Hepatocyte (in vitro differentiated cells): Measurements from ENCODE around the gene XIRP1. TPM values are rescaled to one million over a fixed set of nuclear protein-coding genes. Genes with fewer than 3 reads are reported as not detected.

Source experiments
- DNase-seq: peaks from one replicate; pipeline ENCODE4 v3.0.0-alpha.2; 2016; ENCODE audit warnings: low spot score
- H2AFZ ChIP-seq: fragments of 200-600 bp; sonication (generic); 2 replicates; pipeline ENCODE4 v1.6.0; 2016; ENCODE audit warnings: antibody characterized with exemption, mild to moderate bottlenecking
- H3K27ac ChIP-seq: fragments of 200-600 bp; sonication (generic); 2 replicates; pipeline ENCODE4 v1.5.1; 2016; ENCODE audit warnings: mild to moderate bottlenecking
- H3K27me3 ChIP-seq: fragments of 200-600 bp; sonication (generic); 2 replicates; pipeline ENCODE4 v1.6.1; 2016
- H3K36me3 ChIP-seq: fragments of 200-600 bp; sonication (generic); replicated peaks from 2 replicates; pipeline ENCODE4 v1.5.1; 2016; ENCODE audit warnings: low read depth; ENCODE audit not compliant: insufficient read depth
- H3K4me1 ChIP-seq: fragments of 200-600 bp; sonication (generic); 2 replicates; pipeline ENCODE4 v1.5.1; 2016; ENCODE audit warnings: mild to moderate bottlenecking, moderate library complexity; ENCODE audit not compliant: insufficient read depth
- H3K4me2 ChIP-seq: fragments of 200-600 bp; sonication (generic); 2 replicates; pipeline ENCODE4 v1.6.0; 2016
- H3K4me3 ChIP-seq: fragments of 200-600 bp; sonication (generic); 2 replicates; pipeline ENCODE4 v1.5.1; 2016; ENCODE audit warnings: mild to moderate bottlenecking
- H3K79me2 ChIP-seq: fragments of 200-600 bp; sonication (generic); 2 replicates; pipeline ENCODE4 v1.6.0; 2017; ENCODE audit warnings: mild to moderate bottlenecking
- H3K9me2 ChIP-seq: fragments of 200-600 bp; sonication (generic); replicated peaks from 2 replicates; pipeline ENCODE4 v1.6.0; 2017; ENCODE audit warnings: mild to moderate bottlenecking; ENCODE audit not compliant: insufficient read depth
- H3K9me3 ChIP-seq: fragments of 200-600 bp; sonication (generic); 2 replicates; pipeline ENCODE4 v1.5.1; 2016; ENCODE audit warnings: low read depth, mild to moderate bottlenecking
- H4K20me1 ChIP-seq: fragments of 200-600 bp; sonication (generic); 2 replicates; pipeline ENCODE4 v1.6.0; 2016; ENCODE audit warnings: mild to moderate bottlenecking; ENCODE audit not compliant: insufficient read depth, poor library complexity, severe bottlenecking
- EZH2 ChIP-seq: fragments of 200-600 bp; sonication (generic); IDR thresholded peaks from 2 replicates; pipeline ENCODE4 v1.6.1; 2016; ENCODE audit warnings: antibody characterized with exemption, mild to moderate bottlenecking, borderline replicate concordance
- EZH2phosphoT487 ChIP-seq: fragments of 200-600 bp; sonication (generic); IDR thresholded peaks from one replicate; pipeline ENCODE4 v1.6.1; 2018; ENCODE audit warnings: antibody characterized with exemption, mild to moderate bottlenecking, low read depth, moderate library complexity; ENCODE audit not compliant: unreplicated experiment, severe bottlenecking
- WGBS: methylation state at CpG from one replicate; pipeline ENCODE4 v1.1.6; 2016; ENCODE audit warnings: low lambda C conversion rate; ENCODE audit errors: missing lambda C conversion rate; 5-methylcytosine and 5-hydroxymethylcytosine counted together
- polyA plus RNA-seq: library from polyadenylated mRNA; unstranded; fragments of >200 nt; fragmentation: Nextera tagmentation; extraction: Ambion mirVana; gene quantifications from 2 replicates; pipeline ENCODE4 v1.2.1, GENCODE V29; 2016
- total RNA-seq: library from RNA; depleted of rRNA; stranded (reverse); fragments of >200 nt; gene quantifications from 2 replicates; pipeline ENCODE4 v1.2.3, GENCODE V29; 2014
- TF ChIP-seq, protein P1 (sequence below): fragments of 200-600 bp; sonication (generic); IDR thresholded peaks from 2 replicates; pipeline ENCODE4 v1.5.1; 2016; ENCODE audit warnings: antibody characterized with exemption, mild to moderate bottlenecking; ENCODE audit not compliant: poor library complexity

The XIRP1 gene
- total and polyA plus RNA-seq, 2 experiments from 2014 or later, result 0.10 to 1.4 TPM

DNA sequence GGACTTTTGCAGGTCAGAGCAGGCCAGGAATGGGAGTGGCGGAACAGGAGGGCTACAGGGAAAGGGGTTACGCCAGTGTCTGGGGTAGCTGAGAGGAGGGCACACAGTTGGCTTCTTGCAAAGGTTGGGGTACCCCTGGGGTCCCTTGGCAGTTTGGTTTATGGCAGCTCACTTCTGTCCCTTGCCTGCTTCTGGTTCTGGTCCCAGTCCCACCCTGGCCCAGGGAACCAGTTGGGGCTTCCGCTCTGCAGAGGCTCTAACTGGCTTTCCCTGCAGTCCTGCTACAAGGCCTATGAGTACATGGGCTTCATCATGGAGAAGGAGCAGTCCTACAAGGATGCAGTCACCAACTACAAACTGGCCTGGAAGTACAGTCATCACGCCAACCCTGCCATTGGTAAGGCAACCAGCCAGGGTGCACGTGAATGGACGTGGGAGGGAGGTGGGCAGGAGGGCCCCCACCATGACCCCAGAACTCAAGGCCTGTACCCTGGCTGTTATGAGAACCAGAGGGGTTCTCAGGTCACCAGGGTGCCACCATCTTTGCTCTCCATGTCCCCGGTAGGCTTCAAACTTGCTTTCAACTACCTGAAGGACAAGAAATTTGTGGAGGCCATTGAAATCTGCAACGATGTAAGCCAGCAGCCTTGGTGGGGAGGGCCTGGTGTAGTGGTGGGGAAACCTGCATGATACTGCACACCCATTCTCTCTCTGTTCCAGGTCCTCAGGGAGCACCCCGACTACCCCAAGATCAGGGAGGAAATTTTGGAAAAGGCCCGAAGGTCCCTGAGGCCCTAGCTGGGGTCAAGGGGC, 54.2 kb downstream of the XIRP1 start:
- Histone ChIP-seq H3K4me3 (no peak overlapping the region), H3K36me3 (no peaks in the 10 kb centered on the region), H3K79me2 (peaks cover 16% of the 10 kb centered on the region), H3K27ac (no peak overlapping the region), H4K20me1 (peaks cover 26% of the 10 kb centered on the region), H3K9me3 (no peaks in the 10 kb centered on the region), H3K27me3 (no peaks in the 10 kb centered on the region), H3K4me1 (peaks cover 38% of the 10 kb centered on the region), H3K4me2 (no peak overlapping the region), H2AFZ (no peak overlapping the region), H3K9me2 (no peaks in the 10 kb centered on the region)
- TF ChIP-seq, protein P1, sequence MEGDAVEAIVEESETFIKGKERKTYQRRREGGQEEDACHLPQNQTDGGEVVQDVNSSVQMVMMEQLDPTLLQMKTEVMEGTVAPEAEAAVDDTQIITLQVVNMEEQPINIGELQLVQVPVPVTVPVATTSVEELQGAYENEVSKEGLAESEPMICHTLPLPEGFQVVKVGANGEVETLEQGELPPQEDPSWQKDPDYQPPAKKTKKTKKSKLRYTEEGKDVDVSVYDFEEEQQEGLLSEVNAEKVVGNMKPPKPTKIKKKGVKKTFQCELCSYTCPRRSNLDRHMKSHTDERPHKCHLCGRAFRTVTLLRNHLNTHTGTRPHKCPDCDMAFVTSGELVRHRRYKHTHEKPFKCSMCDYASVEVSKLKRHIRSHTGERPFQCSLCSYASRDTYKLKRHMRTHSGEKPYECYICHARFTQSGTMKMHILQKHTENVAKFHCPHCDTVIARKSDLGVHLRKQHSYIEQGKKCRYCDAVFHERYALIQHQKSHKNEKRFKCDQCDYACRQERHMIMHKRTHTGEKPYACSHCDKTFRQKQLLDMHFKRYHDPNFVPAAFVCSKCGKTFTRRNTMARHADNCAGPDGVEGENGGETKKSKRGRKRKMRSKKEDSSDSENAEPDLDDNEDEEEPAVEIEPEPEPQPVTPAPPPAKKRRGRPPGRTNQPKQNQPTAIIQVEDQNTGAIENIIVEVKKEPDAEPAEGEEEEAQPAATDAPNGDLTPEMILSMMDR, result no peak
- TF ChIP-seq EZH2 (no peak), EZH2phosphoT487 (no peak)
- DNase-seq, result no peak
- WGBS, result 97% methylated on average over 10 of the region's 10 CpGs

DNA sequence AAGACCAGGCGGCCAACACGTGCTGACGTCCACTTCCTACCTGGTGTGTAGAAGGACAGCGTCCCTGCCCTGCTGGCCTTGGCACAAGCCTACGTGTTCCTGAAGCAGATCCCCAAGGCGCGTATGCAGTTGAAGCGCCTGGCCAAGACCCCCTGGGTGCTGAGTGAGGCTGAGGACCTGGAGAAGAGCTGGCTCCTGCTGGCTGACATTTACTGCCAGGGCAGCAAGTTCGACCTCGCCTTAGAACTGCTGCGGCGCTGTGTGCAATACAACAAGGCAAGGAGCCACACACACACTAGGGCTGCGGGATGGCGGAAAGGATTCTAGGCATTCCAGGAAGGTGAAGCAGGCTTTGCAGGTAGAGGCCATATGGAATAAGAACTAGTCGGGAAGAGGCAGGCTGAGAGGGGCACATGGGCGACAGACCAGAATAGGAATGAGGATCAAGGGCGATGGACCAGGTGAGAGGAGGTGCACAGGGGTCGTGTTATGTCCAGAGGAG, 54.9 kb downstream of the XIRP1 start:
- no peak overlapping the region for H3K27ac ChIP-seq
- H3K4me2 ChIP-seq, result no peak overlapping the region
- H3K4me1 ChIP-seq, result peaks cover 38% of the 10 kb centered on the region
- H3K9me3 ChIP-seq, result no peaks in the 10 kb centered on the region
- no peak overlapping the region for H2AFZ ChIP-seq
- DNase-seq, result no peak
- H3K36me3 ChIP-seq, result no peaks in the 10 kb centered on the region
- H3K27me3 ChIP-seq, result no peaks in the 10 kb centered on the region
- H3K79me2 ChIP-seq, result peaks cover 9% of the 10 kb centered on the region
- WGBS, result 96% methylated on average over 18 of the region's 18 CpGs
- no peaks in the 10 kb centered on the region for H3K9me2 ChIP-seq
- H4K20me1 ChIP-seq, result peaks cover 19% of the 10 kb centered on the region
- TF ChIP-seq EZH2 (no peak), EZH2phosphoT487 (no peak)
- TF ChIP-seq, protein P1, result no peak
- H3K4me3 ChIP-seq, result no peak overlapping the region

DNA sequence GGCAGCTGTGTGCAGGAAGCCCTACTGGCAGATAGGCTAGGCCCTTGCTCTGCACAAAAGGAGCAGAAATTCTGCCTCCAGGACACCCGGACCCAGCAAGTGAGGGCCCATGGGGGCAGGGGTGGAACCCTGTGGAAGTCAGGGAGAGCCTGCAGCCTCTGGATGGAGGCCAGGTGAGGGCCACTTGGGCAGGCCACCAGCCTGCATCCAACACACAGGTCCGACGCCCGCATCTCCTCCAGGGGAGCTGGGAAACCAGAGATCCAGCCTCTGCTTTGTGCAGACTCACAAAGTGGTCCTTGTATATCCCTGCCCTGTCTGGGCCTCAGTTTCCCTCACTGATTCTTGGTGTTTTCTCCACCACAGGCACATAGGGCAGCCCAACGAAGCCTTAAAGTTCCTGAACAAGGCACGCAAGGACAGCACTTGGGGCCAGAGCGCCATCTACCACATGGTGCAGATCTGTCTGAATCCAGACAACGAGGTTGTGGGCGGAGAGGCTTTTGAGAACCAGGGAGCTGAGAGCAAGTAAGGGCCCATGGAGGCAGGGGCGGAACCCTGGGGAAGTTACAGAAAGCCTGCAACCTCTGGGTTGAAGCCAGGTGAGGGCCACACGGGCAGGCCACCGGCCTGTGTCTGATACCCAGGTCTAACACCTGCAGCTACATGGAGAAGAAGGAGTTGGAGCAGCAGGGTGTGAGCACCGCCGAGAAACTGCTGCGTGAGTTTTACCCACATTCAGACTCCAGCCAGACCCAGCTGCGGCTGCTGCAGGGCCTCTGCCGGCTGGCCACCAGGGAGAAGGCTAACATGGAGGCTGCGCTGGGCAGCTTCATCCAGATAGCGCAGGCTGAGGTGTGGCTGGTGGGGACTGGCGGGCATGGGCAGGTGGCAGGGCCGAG, 55.6 kb downstream of the XIRP1 start:
- no peak overlapping the region for H2AFZ ChIP-seq
- no peaks in the 10 kb centered on the region for H3K9me3 ChIP-seq
- peaks cover 12% of the 10 kb centered on the region for H4K20me1 ChIP-seq
- peaks cover 31% of the 10 kb centered on the region for H3K4me1 ChIP-seq
- no peak overlapping the region for H3K4me2 ChIP-seq
- DNase-seq, result no peak
- H3K79me2 ChIP-seq, result peaks cover 2% of the 10 kb centered on the region
- H3K27me3 ChIP-seq, result no peaks in the 10 kb centered on the region
- WGBS, result 90% methylated on average over 21 of the region's 21 CpGs
- H3K27ac ChIP-seq, result no peak overlapping the region
- no peaks in the 10 kb centered on the region for H3K36me3 ChIP-seq
- H3K4me3 ChIP-seq, result no peak overlapping the region
- no peak for TF ChIP-seq EZH2phosphoT487
- TF ChIP-seq EZH2, result no peak
- TF ChIP-seq, protein P1, result no peak
- H3K9me2 ChIP-seq, result no peaks in the 10 kb centered on the region
